Measurements from ENCODE around the gene RPTOR. TPM values are rescaled to one million over a fixed set of nuclear protein-coding genes. Genes with fewer than 3 reads are reported as not detected.
A peak's percentile ranks its signal among the peaks of the same experiment; 100 is the strongest.

RPTOR gene
- total RNA-seq, 1 experiment from 2014 or later, result 30.6 TPM

- peak overlapping the region; percentile 83 for H3K27ac ChIP-seq (ENCODE audit: low read length)
- no peaks in the 10 kb centered on the region for H3K36me3 ChIP-seq (ENCODE audit: insufficient read depth, low read length)
- H3K9ac ChIP-seq (ENCODE audit: low read length), result no peak overlapping the region
- H3K9me2 ChIP-seq (replicated peaks; ENCODE audit: insufficient read depth, low read length), result no peaks in the 10 kb centered on the region
- peaks cover 57% of the 10 kb centered on the region for H3K4me1 ChIP-seq (ENCODE audit: low read length)
- peaks cover 4% of the 10 kb centered on the region; the same call in 1 of the 2 replicates for H4K20me1 ChIP-seq (ENCODE audit: insufficient read depth, low read depth, low read length)
- H3K79me2 ChIP-seq (ENCODE audit: low read length), result peaks cover 27% of the 10 kb centered on the region
- no peaks in the 10 kb centered on the region for H3K27me3 ChIP-seq (ENCODE audit: low read length)
- peak overlapping the region; percentile 8 for H3K4me2 ChIP-seq (ENCODE audit: low read depth, low read length, poor library complexity, severe bottlenecking)
- no peaks in the 10 kb centered on the region for H3K9me3 ChIP-seq (ENCODE audit: low read length)
- peak; percentile 59 for DNase-seq
- no peak overlapping the region for H3K4me3 ChIP-seq (ENCODE audit: low read length)
- no peak overlapping the region for H2AFZ ChIP-seq (ENCODE audit: low read length)
These were observed 59.5 kb downstream of the RPTOR start for GRCh38 chr17:80604009-80604669.

- Histone ChIP-seq H3K27ac (ENCODE audit: low read length) (peak overlapping the region; percentile 83), H3K4me3 (ENCODE audit: low read length) (peak overlapping the region; percentile 7; the same call in 1 of the 2 replicates), H3K27me3 (ENCODE audit: low read length) (no peaks in the 10 kb centered on the region), H3K36me3 (ENCODE audit: insufficient read depth, low read length) (no peaks in the 10 kb centered on the region), H3K9me2 (replicated peaks; ENCODE audit: insufficient read depth, low read length) (no peaks in the 10 kb centered on the region), H3K79me2 (ENCODE audit: low read length) (peaks cover 22% of the 10 kb centered on the region), H3K4me2 (ENCODE audit: low read depth, low read length, poor library complexity, severe bottlenecking) (peak overlapping the region; percentile 39), H4K20me1 (ENCODE audit: insufficient read depth, low read depth, low read length) (no peaks in the 10 kb centered on the region; the same call in 1 of the 2 replicates), H3K9me3 (ENCODE audit: low read length) (no peaks in the 10 kb centered on the region), H3K4me1 (ENCODE audit: low read length) (peaks cover 52% of the 10 kb centered on the region), H3K9ac (ENCODE audit: low read length) (peak overlapping the region; percentile 41), H2AFZ (ENCODE audit: low read length) (no peak overlapping the region)
- DNase-seq, result no peak
These were observed 60.0 kb downstream of the RPTOR start for GRCh38 chr17:80604670-80605010.

- Histone ChIP-seq H3K9me2 (replicated peaks; ENCODE audit: insufficient read depth, low read length) (no peaks in the 10 kb centered on the region), H3K79me2 (ENCODE audit: low read length) (peaks cover 13% of the 10 kb centered on the region), H3K27ac (ENCODE audit: low read length) (peak overlapping the region; percentile 83), H3K4me2 (ENCODE audit: low read depth, low read length, poor library complexity, severe bottlenecking) (peak overlapping the region; percentile 39), H3K36me3 (ENCODE audit: insufficient read depth, low read length) (no peaks in the 10 kb centered on the region), H3K27me3 (ENCODE audit: low read length) (no peaks in the 10 kb centered on the region), H2AFZ (ENCODE audit: low read length) (no peak overlapping the region), H3K4me3 (ENCODE audit: low read length) (peak overlapping the region; percentile 7; the same call in 1 of the 2 replicates), H3K4me1 (ENCODE audit: low read length) (peaks cover 52% of the 10 kb centered on the region), H3K9me3 (ENCODE audit: low read length) (no peaks in the 10 kb centered on the region), H4K20me1 (ENCODE audit: insufficient read depth, low read depth, low read length) (peaks cover 3% of the 10 kb centered on the region; the same call in 1 of the 2 replicates), H3K9ac (ENCODE audit: low read length) (peak overlapping the region; percentile 41)
- DNase-seq, result peak; percentile 81
These were observed 60.9 kb downstream of the RPTOR start for GRCh38 chr17:80605326-80606066.

- Histone ChIP-seq H3K27ac (ENCODE audit: low read length) (no peak overlapping the region), H3K9ac (ENCODE audit: low read length) (no peak overlapping the region), H3K9me3 (ENCODE audit: low read length) (no peaks in the 10 kb centered on the region), H3K4me2 (ENCODE audit: low read depth, low read length, poor library complexity, severe bottlenecking) (no peak overlapping the region), H3K4me3 (ENCODE audit: low read length) (no peak overlapping the region), H3K4me1 (ENCODE audit: low read length) (peaks cover 64% of the 10 kb centered on the region), H4K20me1 (ENCODE audit: insufficient read depth, low read depth, low read length) (peaks cover 3% of the 10 kb centered on the region; the same call in 1 of the 2 replicates), H3K27me3 (ENCODE audit: low read length) (no peaks in the 10 kb centered on the region), H3K79me2 (ENCODE audit: low read length) (no peaks in the 10 kb centered on the region; the same call in none of the 2 replicates), H3K9me2 (replicated peaks; ENCODE audit: insufficient read depth, low read length) (no peaks in the 10 kb centered on the region), H3K36me3 (ENCODE audit: insufficient read depth, low read length) (no peaks in the 10 kb centered on the region), H2AFZ (ENCODE audit: low read length) (no peak overlapping the region)
- DNase-seq, result no peak
These were observed 63.7 kb downstream of the RPTOR start for GRCh38 chr17:80608326-80608725.

GRCh38 chr17:80609757-80610156, 65.1 kb downstream of the RPTOR start:
- no peak overlapping the region for H3K9ac ChIP-seq (ENCODE audit: low read length)
- DNase-seq, result no peak
- H3K27ac ChIP-seq (ENCODE audit: low read length), result no peak overlapping the region
- H3K4me3 ChIP-seq (ENCODE audit: low read length), result no peak overlapping the region
- no peak overlapping the region for H2AFZ ChIP-seq (ENCODE audit: low read length)
- no peak overlapping the region for H3K4me2 ChIP-seq (ENCODE audit: low read depth, low read length, poor library complexity, severe bottlenecking)
- peaks cover 6% of the 10 kb centered on the region; the same call in 1 of the 2 replicates for H4K20me1 ChIP-seq (ENCODE audit: insufficient read depth, low read depth, low read length)
- H3K4me1 ChIP-seq (ENCODE audit: low read length), result peaks cover 64% of the 10 kb centered on the region
- H3K79me2 ChIP-seq (ENCODE audit: low read length), result no peaks in the 10 kb centered on the region; the same call in none of the 2 replicates
- no peaks in the 10 kb centered on the region for H3K9me2 ChIP-seq (replicated peaks; ENCODE audit: insufficient read depth, low read length)
- H3K36me3 ChIP-seq (ENCODE audit: insufficient read depth, low read length), result no peaks in the 10 kb centered on the region
- no peaks in the 10 kb centered on the region for H3K9me3 ChIP-seq (ENCODE audit: low read length)
- no peaks in the 10 kb centered on the region for H3K27me3 ChIP-seq (ENCODE audit: low read length)

GRCh38 chr17:80611816-80612215, 67.2 kb downstream of the RPTOR start:
- no peak overlapping the region for H3K4me2 ChIP-seq (ENCODE audit: low read depth, low read length, poor library complexity, severe bottlenecking)
- peaks cover 57% of the 10 kb centered on the region for H3K4me1 ChIP-seq (ENCODE audit: low read length)
- H3K9me2 ChIP-seq (replicated peaks; ENCODE audit: insufficient read depth, low read length), result no peaks in the 10 kb centered on the region
- no peaks in the 10 kb centered on the region for H3K27me3 ChIP-seq (ENCODE audit: low read length)
- H3K9me3 ChIP-seq (ENCODE audit: low read length), result no peaks in the 10 kb centered on the region
- H2AFZ ChIP-seq (ENCODE audit: low read length), result no peak overlapping the region
- H4K20me1 ChIP-seq (ENCODE audit: insufficient read depth, low read depth, low read length), result peaks cover 8% of the 10 kb centered on the region; the same call in 1 of the 2 replicates
- no peaks in the 10 kb centered on the region; the same call in none of the 2 replicates for H3K79me2 ChIP-seq (ENCODE audit: low read length)
- H3K4me3 ChIP-seq (ENCODE audit: low read length), result no peak overlapping the region
- no peak overlapping the region for H3K27ac ChIP-seq (ENCODE audit: low read length)
- no peak for DNase-seq
- H3K9ac ChIP-seq (ENCODE audit: low read length), result no peak overlapping the region
- H3K36me3 ChIP-seq (ENCODE audit: insufficient read depth, low read length), result no peaks in the 10 kb centered on the region

- H3K4me3 ChIP-seq (ENCODE audit: low read length), result no peak overlapping the region
- peaks cover 53% of the 10 kb centered on the region for H3K4me1 ChIP-seq (ENCODE audit: low read length)
- no peaks in the 10 kb centered on the region for H3K9me2 ChIP-seq (replicated peaks; ENCODE audit: insufficient read depth, low read length)
- peak overlapping the region; percentile 28 for H3K4me2 ChIP-seq (ENCODE audit: low read depth, low read length, poor library complexity, severe bottlenecking)
- H2AFZ ChIP-seq (ENCODE audit: low read length), result no peak overlapping the region
- H3K9me3 ChIP-seq (ENCODE audit: low read length), result no peaks in the 10 kb centered on the region
- H3K27ac ChIP-seq (ENCODE audit: low read length), result peak overlapping the region; percentile 84
- no peaks in the 10 kb centered on the region; the same call in none of the 2 replicates for H3K79me2 ChIP-seq (ENCODE audit: low read length)
- DNase-seq, result no peak
- no peaks in the 10 kb centered on the region for H3K27me3 ChIP-seq (ENCODE audit: low read length)
- H3K9ac ChIP-seq (ENCODE audit: low read length), result peak overlapping the region; percentile 40
- H3K36me3 ChIP-seq (ENCODE audit: insufficient read depth, low read length), result no peaks in the 10 kb centered on the region
- peaks cover 8% of the 10 kb centered on the region; the same call in 1 of the 2 replicates for H4K20me1 ChIP-seq (ENCODE audit: insufficient read depth, low read depth, low read length)
These were observed 68.5 kb downstream of the RPTOR start for GRCh38 chr17:80612997-80613731.

- peak overlapping the region; percentile 84 for H3K27ac ChIP-seq (ENCODE audit: low read length)
- H3K27me3 ChIP-seq (ENCODE audit: low read length), result no peaks in the 10 kb centered on the region
- peaks cover 53% of the 10 kb centered on the region for H3K4me1 ChIP-seq (ENCODE audit: low read length)
- H3K9me3 ChIP-seq (ENCODE audit: low read length), result no peaks in the 10 kb centered on the region
- H3K9me2 ChIP-seq (replicated peaks; ENCODE audit: insufficient read depth, low read length), result no peaks in the 10 kb centered on the region
- no peak overlapping the region for H2AFZ ChIP-seq (ENCODE audit: low read length)
- no peaks in the 10 kb centered on the region; the same call in none of the 2 replicates for H3K79me2 ChIP-seq (ENCODE audit: low read length)
- peaks cover 8% of the 10 kb centered on the region; the same call in 1 of the 2 replicates for H4K20me1 ChIP-seq (ENCODE audit: insufficient read depth, low read depth, low read length)
- no peak for DNase-seq
- H3K36me3 ChIP-seq (ENCODE audit: insufficient read depth, low read length), result no peaks in the 10 kb centered on the region
- H3K4me2 ChIP-seq (ENCODE audit: low read depth, low read length, poor library complexity, severe bottlenecking), result peak overlapping the region; percentile 28
- H3K4me3 ChIP-seq (ENCODE audit: low read length), result no peak overlapping the region
- no peak overlapping the region for H3K9ac ChIP-seq (ENCODE audit: low read length)
These were observed 69.1 kb downstream of the RPTOR start for GRCh38 chr17:80613732-80614071.

Measured in Karpas-422 (cell line).